Thyroid gland (tissue), 4 donors: ENCODE measurements around the gene ATP6V0A4. TPM values are rescaled to one million over a fixed set of nuclear protein-coding genes. Genes with fewer than 3 reads are reported as not detected.

ENCODE experiments used
- DNase-seq, 2 donors: peaks; one replicate each; pipeline ENCODE4 v3.0.0-alpha.2; 2019
- H3K27ac ChIP-seq, 3 donors: fragments of 200-600 bp; sonication (generic); 1 replicate in 2 of 3; 2 replicates in 1 of 3; pipeline ENCODE4 v1.5.1; 2016 to 2019; ENCODE audit warnings: mild to moderate bottlenecking in 1 of 3, moderate library complexity in 1 of 3
- H3K27me3 ChIP-seq: fragments of 200-600 bp; sonication (generic); one replicate; pipeline ENCODE4 v1.5.1; 2019
- H3K36me3 ChIP-seq, 2 donors: fragments of 200-600 bp; sonication (generic); one replicate each; pipeline ENCODE4 v1.5.1; 2016 to 2019
- H3K4me1 ChIP-seq, 2 donors: fragments of 200-600 bp; sonication (generic); one replicate each; pipeline ENCODE4 v1.5.1; 2017 to 2019
- H3K4me3 ChIP-seq, 3 donors: fragments of 200-600 bp; sonication (generic); replicated peaks in 1 of 3; 1 replicate in 2 of 3; 2 replicates in 1 of 3; pipeline ENCODE4 v1.5.1; 2016; ENCODE audit warnings: mild to moderate bottlenecking in 1 of 3
- H3K9me3 ChIP-seq: fragments of 200-600 bp; sonication (generic); one replicate; pipeline ENCODE4 v1.5.1; 2017
- POLR2A ChIP-seq, 2 donors: fragments of 450-650 bp; IDR thresholded peaks; one replicate each; pipeline ENCODE4 v1.6.1; 2017; ENCODE audit warnings: antibody characterized with exemption in 2 of 2, mild to moderate bottlenecking in 2 of 2, moderate library complexity in 1 of 2
- WGBS, 2 donors: methylation state at CpG; one replicate each; pipeline ENCODE4 v1.1.5; 2017; 5-methylcytosine and 5-hydroxymethylcytosine counted together
- intact Hi-C: fragments of 100-400 bp; cut with DNase I; formaldehyde crosslinking; loops from one replicate; pipeline ENCODE4 v1.15.1; 2023
- total RNA-seq, 4 donors: library from RNA; depleted of rRNA; stranded (reverse); fragments of >200 nt; gene quantifications; one replicate each; pipeline ENCODE4 v1.2.3, GENCODE V29; 2016
- TF ChIP-seq, protein P1 (sequence below), 6 experiments: fragments of 200-600 bp in 3 of 6; fragments of 450-650 bp in 3 of 6; sonication (generic) in 3 of 6; IDR thresholded peaks; one replicate each; pipeline ENCODE4 v1.5.1; 2016 to 2019; ENCODE audit warnings: antibody characterized with exemption in 6 of 6, mild to moderate bottlenecking in 2 of 6, inconsistent platforms in 1 of 6, moderate library complexity in 1 of 6

Gene ATP6V0A4
- total RNA-seq, 4 donors from 2014 or later: not detected

DNA sequence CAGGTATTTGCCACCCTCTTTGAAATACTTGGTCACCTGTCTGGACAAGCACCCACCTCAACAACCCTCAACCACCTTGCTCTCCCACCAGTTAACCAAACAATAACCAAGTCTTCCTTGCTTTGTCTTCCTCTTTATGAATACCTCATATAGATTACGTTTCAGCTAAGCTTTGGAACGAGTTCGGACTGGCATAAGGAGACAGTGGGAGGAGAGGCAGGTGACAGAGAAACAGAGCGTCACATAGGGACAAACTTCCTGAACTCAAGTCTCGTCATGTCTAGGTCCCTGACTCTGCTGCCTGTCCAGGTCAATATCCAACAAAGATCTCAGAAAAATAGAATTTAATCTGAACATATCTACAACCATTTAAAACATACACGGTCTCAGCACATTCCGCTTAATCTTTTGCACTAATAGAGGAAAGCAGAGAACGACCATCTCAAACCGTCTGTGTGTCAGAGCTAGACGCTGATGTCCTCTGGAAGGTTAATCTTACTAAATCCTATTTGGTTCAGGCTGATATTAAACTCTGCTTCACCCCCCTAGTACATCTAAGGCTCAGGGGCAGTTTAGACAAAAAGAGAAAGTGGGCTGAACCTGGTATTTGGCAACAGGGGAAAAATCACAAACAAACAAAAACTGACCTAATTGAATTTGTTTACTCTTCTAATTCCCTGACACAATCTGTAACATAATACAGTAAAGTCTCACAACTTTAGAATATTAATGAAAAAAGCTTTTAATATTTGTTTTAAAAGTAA is 70.5 kb downstream of the ATP6V0A4 start:
- no peak overlapping the region for H3K27ac ChIP-seq
- H3K4me3 ChIP-seq: no peak overlapping the region
- DNase-seq: no peak
- H3K9me3 ChIP-seq: no peaks in the 10 kb centered on the region
- 82 to 86% methylated on average over 10 of the region's 10 CpGs for WGBS, 2 donors
- H3K36me3 ChIP-seq: no peaks in the 10 kb centered on the region
- intact Hi-C loops: no loop called here
- H3K4me1 ChIP-seq: no peaks in the 10 kb centered on the region
- TF ChIP-seq, protein P1, sequence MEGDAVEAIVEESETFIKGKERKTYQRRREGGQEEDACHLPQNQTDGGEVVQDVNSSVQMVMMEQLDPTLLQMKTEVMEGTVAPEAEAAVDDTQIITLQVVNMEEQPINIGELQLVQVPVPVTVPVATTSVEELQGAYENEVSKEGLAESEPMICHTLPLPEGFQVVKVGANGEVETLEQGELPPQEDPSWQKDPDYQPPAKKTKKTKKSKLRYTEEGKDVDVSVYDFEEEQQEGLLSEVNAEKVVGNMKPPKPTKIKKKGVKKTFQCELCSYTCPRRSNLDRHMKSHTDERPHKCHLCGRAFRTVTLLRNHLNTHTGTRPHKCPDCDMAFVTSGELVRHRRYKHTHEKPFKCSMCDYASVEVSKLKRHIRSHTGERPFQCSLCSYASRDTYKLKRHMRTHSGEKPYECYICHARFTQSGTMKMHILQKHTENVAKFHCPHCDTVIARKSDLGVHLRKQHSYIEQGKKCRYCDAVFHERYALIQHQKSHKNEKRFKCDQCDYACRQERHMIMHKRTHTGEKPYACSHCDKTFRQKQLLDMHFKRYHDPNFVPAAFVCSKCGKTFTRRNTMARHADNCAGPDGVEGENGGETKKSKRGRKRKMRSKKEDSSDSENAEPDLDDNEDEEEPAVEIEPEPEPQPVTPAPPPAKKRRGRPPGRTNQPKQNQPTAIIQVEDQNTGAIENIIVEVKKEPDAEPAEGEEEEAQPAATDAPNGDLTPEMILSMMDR (IDR thresholded peaks at IDR 0.05): no peak
- TF ChIP-seq POLR2A (IDR thresholded peaks at IDR 0.05): no peak
- no peaks in the 10 kb centered on the region for H3K27me3 ChIP-seq

DNA sequence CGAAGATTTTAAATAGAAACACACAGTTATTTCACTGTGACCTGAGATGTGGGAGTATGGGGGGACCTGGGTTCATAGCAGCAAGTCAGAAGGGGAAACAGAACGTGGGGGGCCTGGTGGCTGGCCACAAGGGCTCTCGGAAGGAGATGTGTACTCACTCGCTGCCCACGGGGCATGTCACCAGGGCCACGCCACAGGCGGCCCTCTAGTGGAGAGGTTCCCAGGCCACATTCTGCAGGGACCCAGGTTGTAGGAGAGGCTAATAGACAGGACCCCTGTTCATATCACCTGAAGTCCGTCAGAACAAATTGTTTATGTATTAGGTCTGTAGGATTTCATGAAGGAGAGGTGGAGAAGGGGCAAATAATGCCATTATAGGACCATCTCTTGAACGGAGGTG is 71.7 kb downstream of the ATP6V0A4 start:
- intact Hi-C loops: no loop called here

DNA sequence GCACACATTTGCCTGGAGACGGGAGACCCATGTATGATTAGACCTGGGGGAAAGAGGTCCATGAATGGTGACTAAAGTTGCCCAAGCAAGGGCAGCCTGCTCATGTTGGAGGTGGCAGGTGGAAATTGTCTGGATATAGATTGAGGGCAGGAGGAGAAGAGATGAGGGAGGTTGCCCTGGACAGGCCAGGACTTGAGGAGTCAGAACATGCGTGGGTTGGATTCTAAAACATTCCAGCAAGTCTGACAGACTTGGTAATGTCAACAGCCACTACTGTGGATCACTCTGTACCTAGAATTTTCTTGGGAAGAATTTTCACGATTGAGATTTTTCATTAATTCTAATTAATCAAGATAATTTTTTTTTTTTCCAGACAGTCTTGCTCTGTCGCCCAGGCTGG is 77.7 kb downstream of the ATP6V0A4 start:
- intact Hi-C loops: no loop called here
- TF ChIP-seq, protein P1 (IDR thresholded peaks at IDR 0.05): no peak
- no peak for TF ChIP-seq POLR2A (IDR thresholded peaks at IDR 0.05)
- whole genome bisulfite sequencing, 2 donors: 84 to 95% methylated on average over 4 of the region's 4 CpGs
- H3K27ac ChIP-seq: no peak overlapping the region
- no peaks in the 10 kb centered on the region for H3K4me1 ChIP-seq
- DNase-seq: no peak
- H3K4me3 ChIP-seq: no peak overlapping the region
- no peaks in the 10 kb centered on the region for H3K27me3 ChIP-seq
- H3K9me3 ChIP-seq: no peaks in the 10 kb centered on the region
- no peaks in the 10 kb centered on the region for H3K36me3 ChIP-seq

More for the DNA sequence above, 71.7 kb downstream of the ATP6V0A4 start:
- H3K9me3 ChIP-seq: no peaks in the 10 kb centered on the region
- H3K27ac ChIP-seq: no peak overlapping the region
- no peak for TF ChIP-seq POLR2A (IDR thresholded peaks at IDR 0.05)
- TF ChIP-seq, protein P1 (IDR thresholded peaks at IDR 0.05): no peak
- no peaks in the 10 kb centered on the region for H3K36me3 ChIP-seq
- DNase-seq: no peak
- H3K4me3 ChIP-seq: no peak overlapping the region
- H3K27me3 ChIP-seq: no peaks in the 10 kb centered on the region
- H3K4me1 ChIP-seq: no peaks in the 10 kb centered on the region
- whole genome bisulfite sequencing, 2 donors: 77 to 87% methylated on average over 9 of the region's 9 CpGs

DNA sequence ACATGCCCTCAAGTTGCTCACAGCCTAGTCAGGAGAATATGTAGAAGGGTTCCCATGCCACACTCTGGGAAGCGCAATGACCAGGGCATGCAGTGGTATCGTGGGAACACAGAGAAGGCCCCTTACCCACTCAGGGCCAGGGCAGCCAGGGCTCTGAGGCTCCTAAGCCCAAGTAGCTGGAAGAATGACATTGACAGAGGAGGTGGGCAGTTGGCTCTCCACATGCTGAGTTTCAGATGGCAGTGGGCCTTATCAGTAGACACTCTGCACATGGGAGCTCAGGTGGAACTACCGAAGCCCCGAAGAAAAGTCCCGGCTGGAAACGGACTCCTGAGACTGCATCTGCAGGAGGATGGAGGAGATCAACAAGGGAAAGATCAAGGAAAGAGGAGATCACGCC is 81.1 kb downstream of the ATP6V0A4 start:
- Histone ChIP-seq H3K9me3 (no peaks in the 10 kb centered on the region), H3K27ac (no peak overlapping the region), H3K36me3 (no peaks in the 10 kb centered on the region), H3K4me1 (no peaks in the 10 kb centered on the region), H3K27me3 (no peaks in the 10 kb centered on the region), H3K4me3 (no peak overlapping the region)
- 92 to 93% methylated on average over 7 of the region's 7 CpGs for WGBS, 2 donors
- TF ChIP-seq, protein P1 (IDR thresholded peaks at IDR 0.05): no peak
- no peak for TF ChIP-seq POLR2A (IDR thresholded peaks at IDR 0.05)
- intact Hi-C loops: no loop called here
- no peak for DNase-seq

DNA sequence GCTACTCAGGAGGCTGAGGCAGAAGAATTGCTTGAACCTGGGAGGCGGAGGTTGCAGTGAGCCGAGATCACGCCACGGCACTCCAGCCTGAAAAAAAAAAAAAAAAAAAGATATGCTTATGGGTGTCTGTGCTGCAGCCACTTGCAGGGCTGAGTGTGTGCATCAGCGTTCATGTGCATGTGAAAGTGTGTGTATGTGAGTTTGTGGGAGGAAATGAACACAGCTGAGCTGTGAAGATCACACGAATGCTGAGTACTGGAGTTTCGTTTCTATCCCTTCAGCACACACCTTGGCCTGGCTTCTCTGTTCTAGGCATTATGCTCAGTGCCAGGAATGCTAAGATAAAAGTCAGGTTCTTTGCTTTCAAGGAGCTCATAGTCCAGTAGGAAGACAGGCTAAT is 84.8 kb downstream of the ATP6V0A4 start:
- no peak overlapping the region for H3K27ac ChIP-seq

More for the DNA sequence above, 84.8 kb downstream of the ATP6V0A4 start:
- H3K4me3 ChIP-seq: no peak overlapping the region
- intact Hi-C loops: no loop called here
- WGBS, 2 donors: 81 to 89% methylated on average over 7 of the region's 7 CpGs
- H3K9me3 ChIP-seq: no peaks in the 10 kb centered on the region
- H3K27me3 ChIP-seq: no peaks in the 10 kb centered on the region
- no peaks in the 10 kb centered on the region for H3K36me3 ChIP-seq
- DNase-seq: no peak
- TF ChIP-seq, protein P1 (IDR thresholded peaks at IDR 0.05): no peak
- TF ChIP-seq POLR2A (IDR thresholded peaks at IDR 0.05): no peak
- no peaks in the 10 kb centered on the region for H3K4me1 ChIP-seq
